HEK293 (cell line): ENCODE results near the gene ARMC7.

Experiments used
- CTCF ChIA-PET: fragments of 350-600 bp; formaldehyde crosslinking; extraction: SDS; loops from one replicate; lab custom pipeline; 2021; ENCODE audit warnings: antibody characterized with exemption; lab: Yijun Ruan, JAX
- POLR2A ChIA-PET: fragments of 300-600 bp; formaldehyde crosslinking; extraction: SDS; loops from one replicate; lab custom pipeline; 2020; ENCODE audit warnings: antibody characterized with exemption, inconsistent platforms; lab: Yijun Ruan, JAX
- H3K27ac ChIP-seq: fragments of 200-500 bp; sonication (Bioruptor generic); 2 replicates; pipeline ENCODE4 v1.5.1; 2014; ENCODE audit warnings: low read depth, low read length, control low read depth, inconsistent platforms; ENCODE audit errors: extremely low read depth
- H3K36me3 ChIP-seq, 2 experiments: fragments of 200-500 bp in 1 of 2; sonication (Bioruptor generic) in 1 of 2; 1 replicate in 1 of 2; 2 replicates in 1 of 2; pipeline ENCODE4 v1.5.1; 2014 to 2017; ENCODE audit warnings: inconsistent platforms in 2 of 2, low read length in 2 of 2; ENCODE audit not compliant: control insufficient read depth in 2 of 2, insufficient read depth in 1 of 2
- H3K4me1 ChIP-seq: fragments of 200-500 bp; sonication (Bioruptor generic); 2 replicates; pipeline ENCODE4 v1.5.1; 2014; ENCODE audit warnings: mild to moderate bottlenecking, low read length, inconsistent platforms; ENCODE audit not compliant: control insufficient read depth, insufficient read depth
- H3K4me3 ChIP-seq: 2 replicates; pipeline ENCODE4 v1.5.1; 2011; ENCODE audit warnings: low read depth, mild to moderate bottlenecking, control low read depth, low read length, moderate library complexity
- H3K9me3 ChIP-seq: fragments of 200-500 bp; sonication (Bioruptor generic); 2 replicates; pipeline ENCODE4 v1.5.1; 2014; ENCODE audit warnings: low read depth, low read length, inconsistent platforms; ENCODE audit not compliant: control insufficient read depth, insufficient read depth
- EGR2 ChIP-seq: fragments of 450-650 bp; formaldehyde crosslinking; IDR thresholded peaks from 2 replicates; pipeline ENCODE4 v1.5.1; 2016; ENCODE audit warnings: low read depth, missing biosample characterization, missing genetic modification characterization
- GLIS2 ChIP-seq: fragments of 450-650 bp; formaldehyde crosslinking; IDR thresholded peaks from 2 replicates; pipeline ENCODE4 v1.5.1; 2016; ENCODE audit warnings: missing biosample characterization, missing genetic modification characterization
- REPIN1 ChIP-seq: fragments of 450-650 bp; formaldehyde crosslinking; IDR thresholded peaks from 2 replicates; pipeline ENCODE4 v1.5.1; 2017; ENCODE audit warnings: missing biosample characterization, missing genetic modification characterization, low read depth
- SP2 ChIP-seq: fragments of 450-650 bp; formaldehyde crosslinking; IDR thresholded peaks from 2 replicates; pipeline ENCODE4 v1.5.1; 2016; ENCODE audit warnings: missing biosample characterization, missing genetic modification characterization
- ZEB2 ChIP-seq: fragments of 450-650 bp; formaldehyde crosslinking; IDR thresholded peaks from 2 replicates; pipeline ENCODE4 v1.5.1; 2016; ENCODE audit warnings: missing biosample characterization, missing genetic modification characterization
- ZNF175 ChIP-seq: fragments of 450-650 bp; formaldehyde crosslinking; IDR thresholded peaks from 2 replicates; pipeline ENCODE4 v1.5.1; 2016; ENCODE audit warnings: missing biosample characterization, missing genetic modification characterization
- ZNF202 ChIP-seq: fragments of 450-650 bp; formaldehyde crosslinking; IDR thresholded peaks from 2 replicates; pipeline ENCODE4 v1.5.1; 2016; ENCODE audit warnings: missing biosample characterization, missing genetic modification characterization, borderline replicate concordance
- ZNF239 ChIP-seq: fragments of 450-650 bp; formaldehyde crosslinking; IDR thresholded peaks from 2 replicates; pipeline ENCODE4 v1.5.1; 2016; ENCODE audit warnings: missing biosample characterization, missing genetic modification characterization
- ZNF266 ChIP-seq: fragments of 450-650 bp; formaldehyde crosslinking; IDR thresholded peaks from 2 replicates; pipeline ENCODE4 v1.5.1; 2016; ENCODE audit warnings: missing biosample characterization, missing genetic modification characterization, low read depth
- ZNF623 ChIP-seq: fragments of 450-650 bp; formaldehyde crosslinking; IDR thresholded peaks from 2 replicates; pipeline ENCODE4 v1.5.1; 2016; ENCODE audit warnings: missing biosample characterization, missing genetic modification characterization
- ZNF792 ChIP-seq: fragments of 450-650 bp; formaldehyde crosslinking; IDR thresholded peaks from 2 replicates; pipeline ENCODE4 v1.5.1; 2016; ENCODE audit warnings: missing biosample characterization, missing genetic modification characterization
- TF ChIP-seq, protein P1 (sequence below): fragments of 450-650 bp; formaldehyde crosslinking; IDR thresholded peaks from 2 replicates; pipeline ENCODE4 v1.5.1; 2016; ENCODE audit warnings: missing biosample characterization, missing genetic modification characterization, low read depth
- TF ChIP-seq, protein P2 (sequence below): fragments of 450-650 bp; formaldehyde crosslinking; IDR thresholded peaks from 2 replicates; pipeline ENCODE4 v1.5.1; 2017; ENCODE audit warnings: missing biosample characterization, missing genetic modification characterization
- TF ChIP-seq, protein P3 (sequence below): fragments of 450-650 bp; formaldehyde crosslinking; IDR thresholded peaks from 2 replicates; pipeline ENCODE4 v1.5.1; 2017; ENCODE audit warnings: missing biosample characterization, mild to moderate bottlenecking, missing genetic modification characterization, moderate library complexity
- TF ChIP-seq, protein P4 (sequence below): fragments of 450-650 bp; IDR thresholded peaks from 2 replicates; pipeline ENCODE4 v1.5.1; 2018; ENCODE audit warnings: missing biosample characterization, mild to moderate bottlenecking, missing genetic modification characterization

ARMC7 gene

DNA sequence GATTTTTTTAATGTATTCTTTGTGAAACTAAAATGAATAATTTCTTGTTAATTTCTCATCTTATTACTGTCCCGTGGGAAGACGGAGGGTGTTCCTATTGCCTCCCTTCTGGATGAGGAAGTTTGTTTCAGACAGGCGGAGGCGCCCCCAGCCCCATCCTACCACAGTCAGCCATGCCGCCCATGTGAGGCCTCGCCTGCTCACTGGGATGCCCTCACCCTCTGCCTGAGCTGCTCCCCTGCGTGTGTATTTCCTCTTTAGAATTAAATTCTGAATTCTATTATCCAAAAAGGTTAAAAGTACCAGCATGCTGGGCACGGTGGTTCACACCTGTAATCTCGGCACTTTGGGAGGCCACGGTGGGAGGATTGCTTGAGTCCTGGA, 48.7 kb upstream of the ARMC7 start:
- H3K9me3 ChIP-seq = no peaks in the 10 kb centered on the region
- H3K27ac ChIP-seq = no peak overlapping the region
- H3K4me3 ChIP-seq = no peak overlapping the region
- ChIA-PET POLR2A (interaction anchor here (0.6 to 1.3 kb wide), 4 partner anchors 12 to 60 kb away, joined by 3 to 5 read pairs (median 4); no protein-coding TSS in a partner anchor), CTCF (interaction anchor here (0.6 to 15.6 kb wide), 14 partner anchors 10 to 351 kb away, joined by 3 to 117 read pairs (median 4); partner anchors contain the start of genes ARMC7 and KCTD2)
- TF ChIP-seq, protein P1, sequence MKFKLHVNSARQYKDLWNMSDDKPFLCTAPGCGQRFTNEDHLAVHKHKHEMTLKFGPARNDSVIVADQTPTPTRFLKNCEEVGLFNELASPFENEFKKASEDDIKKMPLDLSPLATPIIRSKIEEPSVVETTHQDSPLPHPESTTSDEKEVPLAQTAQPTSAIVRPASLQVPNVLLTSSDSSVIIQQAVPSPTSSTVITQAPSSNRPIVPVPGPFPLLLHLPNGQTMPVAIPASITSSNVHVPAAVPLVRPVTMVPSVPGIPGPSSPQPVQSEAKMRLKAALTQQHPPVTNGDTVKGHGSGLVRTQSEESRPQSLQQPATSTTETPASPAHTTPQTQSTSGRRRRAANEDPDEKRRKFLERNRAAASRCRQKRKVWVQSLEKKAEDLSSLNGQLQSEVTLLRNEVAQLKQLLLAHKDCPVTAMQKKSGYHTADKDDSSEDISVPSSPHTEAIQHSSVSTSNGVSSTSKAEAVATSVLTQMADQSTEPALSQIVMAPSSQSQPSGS (tag by site-specific recombination) = no peak
- TF ChIP-seq ZNF266 (tag by site-specific recombination) = no peak
- no peak for TF ChIP-seq ZEB2 (tag by site-specific recombination)
- no peaks in the 10 kb centered on the region for H3K4me1 ChIP-seq
- H3K36me3 ChIP-seq = peaks cover 37 to 77% of the 10 kb centered on the region in 2 experiments

DNA sequence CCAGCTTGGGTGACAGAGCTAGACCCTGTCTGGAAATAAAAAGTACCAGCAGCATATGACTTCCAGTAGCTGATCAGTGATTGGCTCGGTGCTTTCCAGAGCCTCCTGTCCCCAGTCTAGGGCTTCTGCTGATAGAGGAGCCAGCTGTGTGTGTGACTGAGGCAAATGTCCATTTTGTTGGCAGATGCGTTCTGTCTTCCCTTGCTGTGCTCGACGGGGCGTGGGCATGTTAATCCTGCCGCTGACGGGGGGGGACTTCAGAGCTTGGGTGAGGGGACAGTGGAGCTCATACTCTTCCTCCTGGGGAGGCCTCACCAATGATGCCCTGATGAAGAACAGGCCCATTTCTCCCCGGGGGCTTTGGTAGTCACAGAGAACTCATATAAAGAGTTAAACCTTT, 48.2 kb upstream of the ARMC7 start:
- no peaks in the 10 kb centered on the region for H3K4me1 ChIP-seq
- TF ChIP-seq ZNF792 (tag by site-specific recombination) = no peak
- TF ChIP-seq ZNF266 (tag by site-specific recombination) = no peak
- no peak for TF ChIP-seq REPIN1 (tag by site-specific recombination)
- no peak for TF ChIP-seq ZNF623 (tag by site-specific recombination)
- TF ChIP-seq ZNF239 (tag by site-specific recombination) = no peak
- no peak for TF ChIP-seq GLIS2 (tag by site-specific recombination)
- TF ChIP-seq, protein P2, sequence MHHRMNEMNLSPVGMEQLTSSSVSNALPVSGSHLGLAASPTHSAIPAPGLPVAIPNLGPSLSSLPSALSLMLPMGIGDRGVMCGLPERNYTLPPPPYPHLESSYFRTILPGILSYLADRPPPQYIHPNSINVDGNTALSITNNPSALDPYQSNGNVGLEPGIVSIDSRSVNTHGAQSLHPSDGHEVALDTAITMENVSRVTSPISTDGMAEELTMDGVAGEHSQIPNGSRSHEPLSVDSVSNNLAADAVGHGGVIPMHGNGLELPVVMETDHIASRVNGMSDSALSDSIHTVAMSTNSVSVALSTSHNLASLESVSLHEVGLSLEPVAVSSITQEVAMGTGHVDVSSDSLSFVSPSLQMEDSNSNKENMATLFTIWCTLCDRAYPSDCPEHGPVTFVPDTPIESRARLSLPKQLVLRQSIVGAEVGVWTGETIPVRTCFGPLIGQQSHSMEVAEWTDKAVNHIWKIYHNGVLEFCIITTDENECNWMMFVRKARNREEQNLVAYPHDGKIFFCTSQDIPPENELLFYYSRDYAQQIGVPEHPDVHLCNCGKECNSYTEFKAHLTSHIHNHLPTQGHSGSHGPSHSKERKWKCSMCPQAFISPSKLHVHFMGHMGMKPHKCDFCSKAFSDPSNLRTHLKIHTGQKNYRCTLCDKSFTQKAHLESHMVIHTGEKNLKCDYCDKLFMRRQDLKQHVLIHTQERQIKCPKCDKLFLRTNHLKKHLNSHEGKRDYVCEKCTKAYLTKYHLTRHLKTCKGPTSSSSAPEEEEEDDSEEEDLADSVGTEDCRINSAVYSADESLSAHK (tag by site-specific recombination) = no peak
- H3K27ac ChIP-seq = no peak overlapping the region
- no peak overlapping the region for H3K4me3 ChIP-seq
- POLR2A ChIA-PET = interaction anchor here (0.5 to 1.3 kb wide), 2 partner anchors 13 to 151 kb away, joined by 4 to 9 read pairs; no protein-coding TSS in a partner anchor
- peaks cover 31 to 72% of the 10 kb centered on the region in 2 experiments for H3K36me3 ChIP-seq
- CTCF ChIA-PET = interaction anchor here (0.7 to 15.6 kb wide), 6 partner anchors 10 to 351 kb away, joined by 3 to 117 read pairs (median 4); partner anchors contain the start of gene ARMC7
- H3K9me3 ChIP-seq = no peaks in the 10 kb centered on the region

DNA sequence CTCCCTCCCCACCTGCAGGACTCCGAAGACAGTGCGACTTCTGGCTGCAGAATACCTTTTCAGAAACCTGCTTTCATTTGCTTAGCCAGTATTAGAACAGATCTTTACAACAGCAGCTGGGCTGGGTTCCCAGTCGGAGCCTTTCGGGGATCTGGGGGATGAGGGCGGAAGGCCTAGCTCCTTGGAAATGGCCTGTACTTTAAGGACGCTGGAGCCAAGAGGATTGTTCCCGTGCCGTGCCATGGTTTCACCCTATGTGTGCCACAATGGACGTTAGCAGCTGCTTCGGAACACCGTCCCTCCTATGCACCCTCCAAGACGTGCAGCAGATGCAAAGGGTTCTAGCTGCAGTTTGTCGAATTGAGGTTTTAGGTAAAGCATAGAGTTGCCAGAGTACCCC, 46.6 kb upstream of the ARMC7 start:
- Histone ChIP-seq H3K36me3 (peaks cover 18 to 64% of the 10 kb centered on the region in 2 experiments), H3K27ac (no peak overlapping the region), H3K4me1 (no peaks in the 10 kb centered on the region), H3K4me3 (no peak overlapping the region), H3K9me3 (no peaks in the 10 kb centered on the region)
- ChIA-PET POLR2A (interaction anchor here (1.1 to 1.5 kb wide), 2 partner anchors 51 kb away, joined by 3 read pairs; partner anchors contain the start of gene MRPL58), CTCF (interaction anchor here (0.6 to 15.6 kb wide), 8 partner anchors 9 to 180 kb away, joined by 3 to 117 read pairs (median 3); partner anchors contain the start of gene ARMC7)
- TF ChIP-seq SP2 (no peak), ZNF175 (tag by site-specific recombination) (no peak), EGR2 (no peak), ZNF202 (tag by site-specific recombination) (no peak)
- TF ChIP-seq, protein P3, sequence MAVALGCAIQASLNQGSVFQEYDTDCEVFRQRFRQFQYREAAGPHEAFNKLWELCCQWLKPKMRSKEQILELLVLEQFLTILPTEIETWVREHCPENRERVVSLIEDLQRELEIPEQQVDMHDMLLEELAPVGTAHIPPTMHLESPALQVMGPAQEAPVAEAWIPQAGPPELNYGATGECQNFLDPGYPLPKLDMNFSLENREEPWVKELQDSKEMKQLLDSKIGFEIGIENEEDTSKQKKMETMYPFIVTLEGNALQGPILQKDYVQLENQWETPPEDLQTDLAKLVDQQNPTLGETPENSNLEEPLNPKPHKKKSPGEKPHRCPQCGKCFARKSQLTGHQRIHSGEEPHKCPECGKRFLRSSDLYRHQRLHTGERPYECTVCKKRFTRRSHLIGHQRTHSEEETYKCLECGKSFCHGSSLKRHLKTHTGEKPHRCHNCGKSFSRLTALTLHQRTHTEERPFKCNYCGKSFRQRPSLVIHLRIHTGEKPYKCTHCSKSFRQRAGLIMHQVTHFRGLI (tag by site-specific recombination) = no peak
- TF ChIP-seq, protein P4, sequence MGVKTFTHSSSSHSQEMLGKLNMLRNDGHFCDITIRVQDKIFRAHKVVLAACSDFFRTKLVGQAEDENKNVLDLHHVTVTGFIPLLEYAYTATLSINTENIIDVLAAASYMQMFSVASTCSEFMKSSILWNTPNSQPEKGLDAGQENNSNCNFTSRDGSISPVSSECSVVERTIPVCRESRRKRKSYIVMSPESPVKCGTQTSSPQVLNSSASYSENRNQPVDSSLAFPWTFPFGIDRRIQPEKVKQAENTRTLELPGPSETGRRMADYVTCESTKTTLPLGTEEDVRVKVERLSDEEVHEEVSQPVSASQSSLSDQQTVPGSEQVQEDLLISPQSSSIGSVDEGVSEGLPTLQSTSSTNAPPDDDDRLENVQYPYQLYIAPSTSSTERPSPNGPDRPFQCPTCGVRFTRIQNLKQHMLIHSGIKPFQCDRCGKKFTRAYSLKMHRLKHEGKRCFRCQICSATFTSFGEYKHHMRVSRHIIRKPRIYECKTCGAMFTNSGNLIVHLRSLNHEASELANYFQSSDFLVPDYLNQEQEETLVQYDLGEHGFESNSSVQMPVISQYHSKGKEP (tag by site-specific recombination) = no peak
